Measurements from ENCODE around the gene GPRIN1.
A peak's percentile ranks its signal among the peaks of the same experiment; 100 is the strongest.

GPRIN1 gene

GRCh38 chr5:176647030-176647842, 37.3 kb upstream of the GPRIN1 start, which contains the start of gene TSPAN17:
Gene TSPAN17, plus strand, starts transcription at chr5:176647484. Its CDS starts 132 bp downstream, at chr5:176647616.
- H3K27me3 Mint-ChIP-seq, result no peaks in the 10 kb centered on the region
- peaks cover 0 to 14% of the 10 kb centered on the region in 2 donors for H3K36me3 Mint-ChIP-seq
- peak within 1 kb of the TSS; percentile 97 for H3K27ac Mint-ChIP-seq
- peak within 1 kb of the TSS; percentile 90 to 95 for H3K4me3 Mint-ChIP-seq
- peaks cover 36 to 54% of the 10 kb centered on the region in 2 donors for H3K4me1 Mint-ChIP-seq
- ATAC-seq (replicated peaks) (peak; percentile 93 to 98), DNase-seq (peak; percentile 100)
- H3K9me3 Mint-ChIP-seq, result no peaks in the 10 kb centered on the region

DNA sequence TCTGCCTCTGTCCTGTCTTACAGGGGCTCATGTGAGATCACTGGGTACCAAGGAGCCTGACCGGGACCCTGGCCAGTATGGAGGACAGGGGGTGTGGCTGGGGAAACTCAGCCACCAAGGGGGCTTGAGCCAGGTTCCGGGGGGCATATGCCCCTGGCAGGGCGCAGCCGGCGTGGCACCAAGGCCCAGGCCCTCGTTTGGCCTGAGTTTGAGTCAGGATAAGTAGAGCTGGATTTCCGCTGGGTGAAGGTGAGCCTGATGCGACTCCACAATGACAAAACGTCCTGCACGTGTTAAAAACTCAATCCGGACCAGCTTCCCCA, 36.7 kb upstream of the GPRIN1 start:
- ATAC-seq (replicated peaks), result peak; percentile 6 to 27
- H3K9me3 Mint-ChIP-seq, result no peaks in the 10 kb centered on the region
- DNase-seq, result no peak
- peaks cover 0 to 14% of the 10 kb centered on the region in 2 donors for H3K36me3 Mint-ChIP-seq
- H3K27me3 Mint-ChIP-seq, result no peaks in the 10 kb centered on the region
- peak overlapping the region; percentile 90 to 95 for H3K4me3 Mint-ChIP-seq
- H3K4me1 Mint-ChIP-seq, result peaks cover 34 to 48% of the 10 kb centered on the region in 2 donors
- peak overlapping the region; percentile 97 for H3K27ac Mint-ChIP-seq

DNA sequence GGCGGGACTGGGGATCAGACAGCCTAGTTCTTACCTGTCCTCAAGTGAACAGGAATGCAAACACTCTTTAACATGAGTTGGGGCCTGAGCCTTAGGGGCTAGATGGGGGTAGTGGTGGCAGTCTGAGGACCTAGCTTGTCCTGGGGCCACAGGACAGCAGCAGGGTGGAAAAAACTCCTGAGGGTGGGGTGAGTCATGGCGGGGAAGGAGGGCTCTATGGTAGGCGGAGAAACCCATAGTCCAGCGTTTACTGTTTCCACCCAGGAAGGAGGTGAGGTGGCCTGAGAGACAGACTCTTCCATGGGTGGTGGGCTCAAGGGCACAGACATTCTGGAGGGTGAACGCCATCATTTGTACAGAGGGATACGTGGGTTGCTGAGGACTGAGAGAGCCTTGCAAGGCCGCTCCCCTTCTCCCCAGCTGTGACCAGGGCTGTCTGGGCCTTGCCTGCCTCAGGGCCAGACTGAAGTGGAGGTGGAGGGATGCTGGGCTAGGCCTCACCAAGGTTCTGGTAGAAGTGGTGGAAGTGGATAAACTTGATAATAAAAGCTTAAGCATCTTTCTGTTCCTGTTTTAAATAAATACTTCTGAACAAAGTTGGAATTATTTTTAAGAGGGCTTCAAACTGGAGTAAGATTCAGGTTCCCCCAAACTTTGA, 36.2 kb upstream of the GPRIN1 start:
- H3K4me1 Mint-ChIP-seq, result peaks cover 31 to 43% of the 10 kb centered on the region in 2 donors
- H3K36me3 Mint-ChIP-seq, result peaks cover 0 to 11% of the 10 kb centered on the region in 2 donors
- peak overlapping the region; percentile 97 for H3K27ac Mint-ChIP-seq
- H3K9me3 Mint-ChIP-seq, result no peaks in the 10 kb centered on the region
- H3K4me3 Mint-ChIP-seq, result peak overlapping the region; percentile 90 to 95
- DNase-seq, result no peak
- no peaks in the 10 kb centered on the region for H3K27me3 Mint-ChIP-seq
- no peak for ATAC-seq (replicated peaks)

DNA sequence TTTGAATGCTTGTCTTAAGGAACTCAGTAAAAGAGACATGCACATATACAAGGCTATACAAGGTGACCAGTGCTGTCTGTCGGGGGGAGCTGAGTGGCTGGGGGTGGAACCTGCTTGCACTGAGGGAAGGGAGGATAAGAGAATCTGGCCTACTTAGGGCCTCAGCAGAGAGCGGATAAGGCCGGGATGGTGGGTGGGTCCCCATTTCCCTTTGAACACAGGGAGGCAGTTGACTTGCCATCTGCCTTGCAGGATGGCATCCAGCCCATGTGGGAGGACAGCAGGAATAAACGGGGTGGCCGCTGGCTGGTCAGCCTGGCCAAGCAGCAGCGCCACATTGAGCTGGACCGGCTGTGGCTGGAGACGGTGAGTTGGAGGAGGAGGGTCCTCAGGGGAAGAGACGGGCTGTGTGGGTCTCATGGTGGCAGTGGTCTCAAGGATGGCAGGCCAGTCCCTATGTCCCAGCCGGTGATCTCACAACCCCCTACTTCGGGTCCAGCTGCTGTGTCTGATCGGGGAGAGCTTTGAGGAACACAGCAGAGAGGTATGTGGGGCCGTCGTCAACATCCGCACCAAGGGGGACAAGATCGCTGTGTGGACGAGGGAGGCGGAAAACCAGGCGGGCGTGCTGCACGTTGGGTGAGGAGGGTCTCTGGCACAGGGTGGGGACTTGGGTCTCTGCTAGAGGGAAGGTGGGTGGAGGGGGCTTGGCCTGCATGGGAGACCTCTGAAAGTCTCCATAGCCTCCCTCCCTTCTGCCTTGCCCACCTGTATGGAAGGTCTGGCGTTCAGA, 35.1 kb upstream of the GPRIN1 start:
- Mint-ChIP-seq H3K9me3 (no peaks in the 10 kb centered on the region), H3K4me1 (peaks cover 23 to 32% of the 10 kb centered on the region in 2 donors), H3K27me3 (no peaks in the 10 kb centered on the region), H3K27ac (peak overlapping the region; percentile 37), H3K36me3 (peaks cover 0 to 3% of the 10 kb centered on the region in 2 donors), H3K4me3 (peak overlapping the region in 1 of 2 donors; percentile 48)
- ATAC-seq (replicated peaks) (no peak), DNase-seq (no peak)

DNA sequence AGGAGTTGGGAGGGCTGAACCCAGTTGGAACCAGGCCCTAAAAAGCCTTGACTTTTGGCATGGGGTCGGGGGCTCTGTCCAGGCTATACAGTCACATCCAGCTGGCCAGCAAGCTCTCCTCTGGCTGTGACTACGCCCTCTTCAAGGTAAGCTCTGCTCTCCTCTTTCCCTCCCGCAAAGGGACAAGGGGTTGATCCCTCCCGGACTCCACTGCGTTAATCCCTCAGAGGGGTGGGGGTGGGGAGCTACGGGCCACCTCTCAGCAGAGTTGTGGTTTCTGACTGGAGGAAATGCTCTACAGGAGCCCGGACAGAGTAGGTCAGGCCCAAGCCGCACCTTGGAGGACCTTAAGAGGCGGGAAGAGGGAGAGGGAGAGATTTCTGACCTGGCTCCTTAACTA, 34.3 kb upstream of the GPRIN1 start:
- peaks cover 20 to 27% of the 10 kb centered on the region in 2 donors for H3K4me1 Mint-ChIP-seq
- H3K36me3 Mint-ChIP-seq, result no peaks in the 10 kb centered on the region
- H3K4me3 Mint-ChIP-seq, result no peak overlapping the region
- H3K9me3 Mint-ChIP-seq, result no peaks in the 10 kb centered on the region
- peaks cover 0 to under 1% of the 10 kb centered on the region in 2 donors for H3K27me3 Mint-ChIP-seq
- H3K27ac Mint-ChIP-seq, result no peak overlapping the region
- no peak for ATAC-seq (replicated peaks)
- no peak for DNase-seq

DNA sequence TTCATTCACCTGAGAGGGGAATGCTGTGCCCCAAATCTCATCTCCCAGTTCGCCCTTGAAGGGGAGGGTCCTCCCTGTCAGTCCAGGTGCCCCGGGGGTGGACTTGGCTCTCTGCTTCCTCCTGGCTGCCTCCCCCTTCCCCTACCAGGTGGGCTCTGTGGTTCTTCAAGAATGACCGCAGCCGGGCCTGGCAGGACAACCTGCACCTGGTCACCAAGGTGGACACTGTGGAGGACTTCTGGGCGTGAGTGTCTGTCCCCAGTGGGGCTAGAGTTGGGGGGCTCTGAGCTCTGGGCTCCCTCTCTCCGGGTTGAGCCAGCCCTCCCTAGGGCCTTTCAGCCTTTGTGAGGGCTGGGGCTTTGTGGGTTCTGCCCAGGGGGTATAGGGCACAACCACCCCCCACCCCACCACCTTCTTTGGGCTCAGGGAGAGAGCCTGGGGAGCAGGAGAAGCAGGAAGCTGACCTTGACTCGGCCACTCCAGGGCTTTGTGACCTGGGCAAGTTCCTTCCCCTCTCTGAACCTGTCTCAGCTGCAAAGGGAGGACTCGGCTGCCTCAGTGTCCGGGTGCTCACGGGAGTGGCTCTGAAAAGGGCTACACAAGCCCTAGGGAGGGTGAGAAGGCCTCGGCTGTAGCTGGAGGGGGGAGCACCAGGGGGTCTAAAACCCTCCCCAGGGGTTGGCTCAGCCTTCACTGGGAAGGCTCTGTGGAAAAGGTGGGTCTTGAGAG, 33.7 kb upstream of the GPRIN1 start:
- Mint-ChIP-seq H3K27ac (no peak overlapping the region), H3K9me3 (no peaks in the 10 kb centered on the region), H3K27me3 (peaks cover 4 to 6% of the 10 kb centered on the region in 2 donors), H3K36me3 (no peaks in the 10 kb centered on the region), H3K4me1 (peaks cover 15 to 21% of the 10 kb centered on the region in 2 donors), H3K4me3 (no peak overlapping the region)
- no peak for DNase-seq
- ATAC-seq (replicated peaks), result no peak

GRCh38 chr5:176642675-176643490, 32.9 kb upstream of the GPRIN1 start:
- Mint-ChIP-seq H3K4me3 (no peak overlapping the region), H3K36me3 (no peaks in the 10 kb centered on the region), H3K27me3 (peaks cover 8 to 10% of the 10 kb centered on the region in 2 donors), H3K27ac (no peak overlapping the region), H3K9me3 (peaks cover 0 to 2% of the 10 kb centered on the region in 2 donors), H3K4me1 (peaks cover 10 to 13% of the 10 kb centered on the region in 2 donors)
- no peak for DNase-seq
- ATAC-seq (replicated peaks), result no peak

DNA sequence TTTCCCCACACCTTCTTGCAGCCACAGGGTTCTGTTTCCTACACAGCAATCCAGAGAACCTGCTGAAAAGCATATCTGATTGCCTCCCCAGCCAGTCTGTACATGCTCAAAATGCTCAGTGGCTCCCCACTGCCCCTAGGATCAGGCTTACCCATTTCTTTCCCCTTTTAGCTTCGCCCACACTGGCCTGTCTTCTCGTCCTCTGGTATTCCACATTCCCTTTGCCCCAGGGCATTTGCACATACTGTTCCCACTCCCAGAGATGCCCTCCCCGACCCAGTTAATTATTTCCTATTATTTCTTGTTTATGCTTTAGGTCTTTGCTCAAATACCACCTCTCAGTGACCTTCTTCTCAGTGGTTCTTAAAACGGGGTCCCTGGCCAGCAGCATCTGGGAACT, 30.7 kb upstream of the GPRIN1 start:
- no peak overlapping the region for H3K27ac Mint-ChIP-seq
- no peak overlapping the region for H3K4me3 Mint-ChIP-seq

GRCh38 chr5:176639981-176640380, 30.0 kb upstream of the GPRIN1 start:
- Mint-ChIP-seq H3K9me3 (peaks cover 2 to 3% of the 10 kb centered on the region in 2 donors), H3K27ac (no peak overlapping the region), H3K36me3 (no peaks in the 10 kb centered on the region), H3K4me3 (no peak overlapping the region), H3K27me3 (peaks cover 14 to 15% of the 10 kb centered on the region in 2 donors), H3K4me1 (peaks cover 4 to 5% of the 10 kb centered on the region in 2 donors)
- DNase-seq (no peak), ATAC-seq (replicated peaks) (no peak)

More for the DNA sequence above, 30.7 kb upstream of the GPRIN1 start:
- Mint-ChIP-seq H3K9me3 (peaks cover 0 to 2% of the 10 kb centered on the region in 2 donors), H3K36me3 (no peaks in the 10 kb centered on the region), H3K27me3 (peaks cover 11 to 14% of the 10 kb centered on the region in 2 donors), H3K4me1 (peaks cover 0 to 2% of the 10 kb centered on the region in 2 donors)
- no peak for ATAC-seq (replicated peaks)
- no peak for DNase-seq

DNA sequence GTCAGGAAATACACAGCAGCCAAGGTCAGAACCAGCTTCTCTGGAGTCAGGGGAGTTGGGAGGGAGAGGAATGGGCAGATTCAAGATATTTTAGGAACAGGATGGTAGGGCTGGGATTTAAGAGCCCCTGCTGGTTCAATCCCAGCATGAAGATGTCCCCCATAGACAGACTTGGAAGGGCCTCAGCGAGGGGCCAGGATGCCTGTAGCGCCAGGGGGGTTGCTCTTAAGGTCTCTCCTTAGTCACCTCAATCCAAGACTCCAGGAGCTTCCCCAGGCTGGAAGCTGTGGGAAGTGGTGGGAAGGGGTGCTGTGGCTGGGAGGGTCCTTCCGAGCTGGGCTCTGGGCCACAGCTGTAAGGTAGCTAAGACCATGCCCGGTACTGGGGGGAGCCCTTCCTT, 29.3 kb upstream of the GPRIN1 start:
- ATAC-seq (replicated peaks) (no peak), DNase-seq (no peak)
- H3K4me3 Mint-ChIP-seq, result no peak overlapping the region
- peaks cover 2 to 3% of the 10 kb centered on the region in 2 donors for H3K9me3 Mint-ChIP-seq
- peaks cover 8 to 10% of the 10 kb centered on the region in 2 donors for H3K4me1 Mint-ChIP-seq
- no peak overlapping the region for H3K27ac Mint-ChIP-seq
- H3K36me3 Mint-ChIP-seq, result no peaks in the 10 kb centered on the region
- peaks cover 14 to 16% of the 10 kb centered on the region in 2 donors for H3K27me3 Mint-ChIP-seq

DNA sequence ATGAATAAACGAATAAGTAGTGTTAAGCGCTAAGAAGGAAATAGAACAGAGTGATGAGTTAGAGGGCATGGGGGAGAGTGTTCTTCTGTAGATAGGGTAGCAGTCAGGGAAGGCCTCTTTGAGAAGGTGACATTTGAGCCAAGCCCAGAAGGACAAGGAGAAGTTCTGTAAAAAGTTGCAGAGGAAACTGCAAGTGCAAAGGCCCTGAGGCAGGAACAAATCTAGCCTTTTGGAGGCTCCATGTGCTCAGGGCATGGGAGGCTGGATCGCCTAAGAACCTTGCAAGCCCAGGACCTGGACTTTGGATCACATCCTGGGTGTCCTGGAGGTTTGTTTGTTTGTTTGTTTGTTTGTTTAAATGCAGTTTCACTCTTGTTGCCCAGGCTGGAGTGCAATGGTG, 28.5 kb upstream of the GPRIN1 start:
- Mint-ChIP-seq H3K4me3 (no peak overlapping the region), H3K4me1 (peaks cover 15 to 17% of the 10 kb centered on the region in 2 donors), H3K27ac (no peak overlapping the region), H3K9me3 (peaks cover 2 to 3% of the 10 kb centered on the region in 2 donors), H3K36me3 (no peaks in the 10 kb centered on the region), H3K27me3 (peaks cover 14 to 16% of the 10 kb centered on the region in 2 donors)
- DNase-seq (no peak), ATAC-seq (replicated peaks) (no peak)

- Mint-ChIP-seq H3K27ac (no peak overlapping the region), H3K27me3 (peaks cover 14 to 16% of the 10 kb centered on the region in 2 donors), H3K9me3 (peaks cover 2 to 3% of the 10 kb centered on the region in 2 donors), H3K4me1 (peaks cover 16 to 19% of the 10 kb centered on the region in 2 donors), H3K4me3 (no peak overlapping the region), H3K36me3 (no peaks in the 10 kb centered on the region)
- ATAC-seq (replicated peaks), result no peak
- no peak for DNase-seq
These were observed 27.6 kb upstream of the GPRIN1 start for GRCh38 chr5:176637556-176637955.

DNA sequence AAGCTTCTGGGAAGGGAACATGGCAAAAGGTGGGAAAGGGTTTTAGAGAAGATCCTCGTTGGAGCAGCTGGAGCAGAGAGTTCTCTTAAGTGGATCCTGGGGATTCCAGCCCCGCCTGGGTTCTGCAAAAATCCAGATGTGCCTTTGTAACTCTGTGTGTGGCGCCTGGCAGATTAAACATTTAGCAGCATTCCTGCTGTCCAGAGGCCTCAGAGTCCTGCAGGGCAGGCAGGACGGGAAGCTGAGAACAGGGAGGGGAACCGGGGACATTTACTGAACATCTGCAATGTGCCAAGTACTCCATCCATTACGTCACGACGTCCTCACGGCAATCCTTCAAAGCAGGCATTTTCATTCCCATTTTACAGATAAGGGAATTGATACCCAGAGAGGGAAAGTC, 26.5 kb upstream of the GPRIN1 start:
- ATAC-seq (replicated peaks) (no peak), DNase-seq (no peak)
- H3K27ac Mint-ChIP-seq, result no peak overlapping the region
- no peak overlapping the region for H3K4me3 Mint-ChIP-seq
- peaks cover 16 to 22% of the 10 kb centered on the region in 2 donors for H3K4me1 Mint-ChIP-seq
- H3K27me3 Mint-ChIP-seq, result peaks cover 14 to 16% of the 10 kb centered on the region in 2 donors
- H3K36me3 Mint-ChIP-seq, result no peaks in the 10 kb centered on the region
- peaks cover 2 to 3% of the 10 kb centered on the region in 2 donors for H3K9me3 Mint-ChIP-seq

All from stimulated activated naive B cell treated with anti-CD40 and anti-IgM and Interleukin-4, amounts not matched to agents 10 μg/mL and 1 μg/mL and 100 μg/mL, for 72 hours (primary cell).